ENCODE measurements around the gene TREH. TPM values are rescaled to one million over a fixed set of nuclear protein-coding genes. Genes with fewer than 3 reads are reported as not detected.

Gene TREH
- total RNA-seq, 2 experiments from 2014 or later: not detected

DNA sequence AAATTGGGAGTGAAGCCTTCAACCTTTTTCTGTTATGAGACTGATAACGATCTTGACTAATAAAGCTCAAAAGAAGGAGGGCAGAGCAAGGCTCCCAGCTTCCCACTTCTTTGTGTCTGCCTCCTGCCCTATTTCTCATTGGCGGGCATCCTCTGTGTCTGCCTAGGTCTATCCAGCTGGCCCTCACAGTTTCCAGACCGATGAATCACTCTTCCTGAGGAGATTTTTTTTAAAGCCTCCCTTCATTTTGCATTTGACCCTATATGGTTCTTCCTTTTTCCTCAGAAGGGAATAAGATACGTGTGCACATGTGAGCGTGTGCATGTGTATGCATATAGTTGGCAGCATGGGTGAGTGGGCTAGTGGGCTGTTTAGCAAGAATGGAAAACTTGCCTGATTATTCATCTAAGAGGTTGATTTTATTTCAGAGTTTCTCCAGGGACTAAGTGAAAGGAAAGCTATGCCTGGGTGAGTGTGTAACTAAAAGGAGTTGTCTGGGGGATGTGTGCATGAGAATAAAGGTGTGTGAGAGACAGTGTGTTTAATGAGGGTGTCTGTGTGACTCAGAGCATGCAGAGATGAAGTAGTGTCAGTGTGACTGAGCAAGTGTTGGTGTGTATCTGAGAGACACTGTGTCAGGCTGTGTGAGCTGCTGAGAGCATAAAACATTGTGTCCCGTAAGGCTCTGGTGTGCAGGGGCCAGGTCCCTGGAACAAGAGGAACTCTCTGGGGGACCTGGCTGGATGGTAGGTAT lies 59.8 kb downstream of the TREH start:
- TF ChIP-seq, protein P1, sequence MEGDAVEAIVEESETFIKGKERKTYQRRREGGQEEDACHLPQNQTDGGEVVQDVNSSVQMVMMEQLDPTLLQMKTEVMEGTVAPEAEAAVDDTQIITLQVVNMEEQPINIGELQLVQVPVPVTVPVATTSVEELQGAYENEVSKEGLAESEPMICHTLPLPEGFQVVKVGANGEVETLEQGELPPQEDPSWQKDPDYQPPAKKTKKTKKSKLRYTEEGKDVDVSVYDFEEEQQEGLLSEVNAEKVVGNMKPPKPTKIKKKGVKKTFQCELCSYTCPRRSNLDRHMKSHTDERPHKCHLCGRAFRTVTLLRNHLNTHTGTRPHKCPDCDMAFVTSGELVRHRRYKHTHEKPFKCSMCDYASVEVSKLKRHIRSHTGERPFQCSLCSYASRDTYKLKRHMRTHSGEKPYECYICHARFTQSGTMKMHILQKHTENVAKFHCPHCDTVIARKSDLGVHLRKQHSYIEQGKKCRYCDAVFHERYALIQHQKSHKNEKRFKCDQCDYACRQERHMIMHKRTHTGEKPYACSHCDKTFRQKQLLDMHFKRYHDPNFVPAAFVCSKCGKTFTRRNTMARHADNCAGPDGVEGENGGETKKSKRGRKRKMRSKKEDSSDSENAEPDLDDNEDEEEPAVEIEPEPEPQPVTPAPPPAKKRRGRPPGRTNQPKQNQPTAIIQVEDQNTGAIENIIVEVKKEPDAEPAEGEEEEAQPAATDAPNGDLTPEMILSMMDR (conservative IDR thresholded peaks at IDR 0.05; ENCODE audit: low read length): no peak
- no peak for TF ChIP-seq EZH2phosphoT487 (IDR thresholded peaks at IDR 0.05; ENCODE audit: borderline replicate concordance, low read depth, low read length)
- BruUV-seq (replicated peaks): no TSS peak
- Histone ChIP-seq H3K4me3 (ENCODE audit: low read depth, low read length, poor library complexity, severe bottlenecking) (no peak overlapping the region), H3K27ac (ENCODE audit: low read depth, low read length, poor library complexity, severe bottlenecking) (no peak overlapping the region), H3K9me2 (ENCODE audit: insufficient read depth, low read length) (no peaks in the 10 kb centered on the region), H3K4me1 (ENCODE audit: insufficient read depth, low read length, poor library complexity, severe bottlenecking) (no peaks in the 10 kb centered on the region), H3K36me3 (ENCODE audit: insufficient read depth, low read length) (no peaks in the 10 kb centered on the region), H2AFZ (ENCODE audit: low read length) (no peak overlapping the region), H3K4me2 (ENCODE audit: low read length) (no peak overlapping the region), H4K20me1 (ENCODE audit: insufficient read depth, low read length) (no peaks in the 10 kb centered on the region), H3K79me2 (ENCODE audit: insufficient read depth, low read depth, low read length) (no peaks in the 10 kb centered on the region), H3K9me3 (ENCODE audit: low read length) (no peaks in the 10 kb centered on the region)
- intact Hi-C loops (cut with micrococcal nuclease; ENCODE audit: unreplicated experiment): loop anchor here (5.0 kb wide), 1 partner anchor 472 kb away; no protein-coding TSS in a partner anchor
- no peak for DNase-seq (ENCODE audit: low spot score)
- ChIA-PET POLR2A (interaction anchor here (0.9 kb wide), 1 partner anchor 14 kb away, joined by 3 read pairs; no protein-coding TSS in a partner anchor), CTCF (ENCODE audit: unreplicated experiment) (interaction anchor here (0.6 kb wide), 1 partner anchor 11 kb away, joined by 4 read pairs; no protein-coding TSS in a partner anchor)

DNA sequence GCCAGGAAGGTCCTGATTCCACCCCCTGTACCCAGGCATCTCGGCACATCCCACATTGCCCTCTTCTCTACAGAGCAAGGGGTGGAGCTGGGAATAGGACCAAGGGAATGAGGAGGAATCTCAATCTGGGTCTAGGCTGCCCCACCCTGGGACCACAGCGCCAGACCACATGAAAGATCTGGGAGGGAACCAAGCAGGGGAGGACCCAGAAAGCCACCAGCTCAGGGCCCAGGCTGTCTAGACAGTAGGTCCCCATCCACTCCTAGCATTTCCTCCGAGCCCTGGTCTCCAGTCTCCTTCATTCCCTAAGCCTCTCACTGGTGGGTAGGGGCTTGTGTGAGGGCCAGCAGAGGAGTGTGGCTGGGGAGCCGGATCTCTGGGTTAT lies 60.5 kb downstream of the TREH start:
- intact Hi-C loops (cut with micrococcal nuclease; ENCODE audit: unreplicated experiment): loop anchor here (5.0 kb wide), 1 partner anchor 472 kb away; no protein-coding TSS in a partner anchor
- H3K4me3 ChIP-seq (ENCODE audit: low read depth, low read length, poor library complexity, severe bottlenecking): no peak overlapping the region
- H3K27ac ChIP-seq (ENCODE audit: low read depth, low read length, poor library complexity, severe bottlenecking): no peak overlapping the region
- CTCF ChIA-PET (ENCODE audit: unreplicated experiment): interaction anchor here (0.6 kb wide), 1 partner anchor 10 kb away, joined by 4 read pairs; no protein-coding TSS in a partner anchor
- POLR2A ChIA-PET: no interaction called here
- no peaks in the 10 kb centered on the region for H3K9me3 ChIP-seq (ENCODE audit: low read length)
- no peaks in the 10 kb centered on the region for H3K36me3 ChIP-seq (ENCODE audit: insufficient read depth, low read length)
- DNase-seq (ENCODE audit: low spot score): no peak
- H3K4me2 ChIP-seq (ENCODE audit: low read length): no peak overlapping the region
- BruUV-seq (replicated peaks): no TSS peak
- H3K4me1 ChIP-seq (ENCODE audit: insufficient read depth, low read length, poor library complexity, severe bottlenecking): no peaks in the 10 kb centered on the region
- no peak for TF ChIP-seq EZH2phosphoT487 (IDR thresholded peaks at IDR 0.05; ENCODE audit: borderline replicate concordance, low read depth, low read length)
- TF ChIP-seq, protein P1 (conservative IDR thresholded peaks at IDR 0.05; ENCODE audit: low read length): no peak
- H4K20me1 ChIP-seq (ENCODE audit: insufficient read depth, low read length): no peaks in the 10 kb centered on the region
- H3K9me2 ChIP-seq (ENCODE audit: insufficient read depth, low read length): no peaks in the 10 kb centered on the region
- no peaks in the 10 kb centered on the region for H3K79me2 ChIP-seq (ENCODE audit: insufficient read depth, low read depth, low read length)
- H2AFZ ChIP-seq (ENCODE audit: low read length): no peak overlapping the region
